Caco-2 (cell line): Measurements from ENCODE around the gene CEP112. TPM values are rescaled to one million over a fixed set of nuclear protein-coding genes. Genes with fewer than 3 reads are reported as not detected.

ENCODE experiments used
- BruUV-seq: library from RNA; stranded (reverse); fragments of 400-500 nt; replicated peaks from 2 replicates; lab custom pipeline; 2021; lab: Mats Ljungman, UMichigan
- CTCF ChIA-PET: fragments of 300-600 bp; sonication (Branson Sonifier 250); formaldehyde crosslinking; loops from one replicate; lab custom pipeline; 2022; ENCODE audit warnings: antibody characterized with exemption; lab: Charles Lee
- POLR2A ChIA-PET: fragments of 300-600 bp; sonication (Branson Sonifier 250); formaldehyde crosslinking; loops from one replicate; lab custom pipeline; 2022; ENCODE audit warnings: antibody characterized with exemption; lab: Charles Lee
- DNase-seq, 2 experiments: peaks; one replicate each; pipeline versions ENCODE4 v3.0.0 to v3.0.0-alpha.2; 2020 to 2022
- H3K27me3 ChIP-seq: replicated peaks from 2 replicates; pipeline ENCODE4 v1.6.0; 2011; ENCODE audit warnings: low read length; ENCODE audit not compliant: control insufficient read depth, insufficient read depth
- H3K36me3 ChIP-seq: 2 replicates; pipeline ENCODE4 v1.5.1; 2011; ENCODE audit warnings: low read length; ENCODE audit not compliant: control insufficient read depth, insufficient read depth
- H3K4me1 ChIP-seq: fragments of 250-450 bp; sonication (Bioruptor Pico); 2 replicates; pipeline ENCODE4 v1.5.1; 2020; ENCODE audit warnings: mild to moderate bottlenecking
- H3K4me3 ChIP-seq: 2 replicates; pipeline ENCODE4 v1.5.1; 2011; ENCODE audit warnings: low read depth, mild to moderate bottlenecking, control low read depth, low read length
- H3K9me3 ChIP-seq: fragments of 250-450 bp; sonication (Bioruptor Pico); 2 replicates; pipeline ENCODE4 v1.5.1; 2020; ENCODE audit warnings: mild to moderate bottlenecking, moderate library complexity
- H3K27ac Mint-ChIP-seq: one replicate; pipeline ENCODE4 v1.8.0; 2022; ENCODE audit warnings: mixed read lengths; ENCODE audit not compliant: unreplicated experiment
- H3K27me3 Mint-ChIP-seq: one replicate; pipeline ENCODE4 v1.8.0; 2022; ENCODE audit warnings: mixed read lengths; ENCODE audit not compliant: insufficient read depth, unreplicated experiment
- H3K36me3 Mint-ChIP-seq: one replicate; pipeline ENCODE4 v1.8.0; 2022; ENCODE audit warnings: mild to moderate bottlenecking, mixed read lengths; ENCODE audit not compliant: insufficient read depth, unreplicated experiment
- H3K4me1 Mint-ChIP-seq: one replicate; pipeline ENCODE4 v1.8.0; 2022; ENCODE audit warnings: low read depth, mixed read lengths; ENCODE audit not compliant: unreplicated experiment
- H3K4me3 Mint-ChIP-seq: one replicate; pipeline ENCODE4 v1.8.0; 2022; ENCODE audit warnings: mild to moderate bottlenecking, moderate library complexity, mixed read lengths; ENCODE audit not compliant: unreplicated experiment
- H3K9me3 Mint-ChIP-seq: one replicate; pipeline ENCODE4 v1.8.0; 2022; ENCODE audit warnings: mixed read lengths; ENCODE audit not compliant: unreplicated experiment
- intact Hi-C: fragments of 100-400 bp; cut with micrococcal nuclease; formaldehyde crosslinking; loops from one replicate; pipeline ENCODE4 v1.10.0; 2022; ENCODE audit not compliant: unreplicated experiment
- total RNA-seq: library from RNA; stranded (reverse); gene quantifications from 2 replicates; pipeline ENCODE4 v1.2.3, GENCODE V29; 2022
- TF ChIP-seq, protein P1 (sequence below), 2 experiments: fragments of 200-600 bp in 1 of 2; IDR thresholded peaks; 1 replicate in 1 of 2; 2 replicates in 1 of 2; pipeline versions ENCODE4 v1.5.1 to v1.8.0; 2011 to 2022; ENCODE audit warnings: antibody characterized with exemption in 1 of 2, control low read depth in 1 of 2, inconsistent platforms in 1 of 2, low read depth in 1 of 2, low read length in 1 of 2, mild to moderate bottlenecking in 1 of 2, moderate library complexity in 1 of 2; ENCODE audit not compliant: insufficient read depth in 1 of 2, severe bottlenecking in 1 of 2, unreplicated experiment in 1 of 2

Gene CEP112
- total RNA-seq, 1 experiment from 2014 or later: 4.7 TPM

DNA sequence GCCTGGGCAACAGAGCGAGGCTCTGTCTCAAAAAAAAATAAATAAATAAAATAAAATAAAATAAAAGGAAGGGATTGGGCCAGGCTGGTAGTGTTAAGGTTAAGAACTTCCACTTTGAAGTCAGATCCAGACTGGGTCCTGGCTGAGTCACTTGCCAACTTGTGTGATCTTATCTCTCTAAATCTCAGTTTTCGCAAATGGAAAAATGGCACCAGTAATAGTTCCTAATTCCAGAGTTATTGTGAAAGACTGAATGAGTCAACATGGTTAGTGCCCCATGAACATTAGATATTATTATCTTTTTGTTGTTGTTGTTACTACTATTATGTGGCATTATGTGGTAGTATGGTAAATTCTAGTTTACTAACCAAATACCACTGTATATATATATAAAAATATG lies 442.5 kb downstream of the CEP112 start:
- intact Hi-C loops: no loop called here
- no peaks in the 10 kb centered on the region for H3K4me1 ChIP-seq

DNA sequence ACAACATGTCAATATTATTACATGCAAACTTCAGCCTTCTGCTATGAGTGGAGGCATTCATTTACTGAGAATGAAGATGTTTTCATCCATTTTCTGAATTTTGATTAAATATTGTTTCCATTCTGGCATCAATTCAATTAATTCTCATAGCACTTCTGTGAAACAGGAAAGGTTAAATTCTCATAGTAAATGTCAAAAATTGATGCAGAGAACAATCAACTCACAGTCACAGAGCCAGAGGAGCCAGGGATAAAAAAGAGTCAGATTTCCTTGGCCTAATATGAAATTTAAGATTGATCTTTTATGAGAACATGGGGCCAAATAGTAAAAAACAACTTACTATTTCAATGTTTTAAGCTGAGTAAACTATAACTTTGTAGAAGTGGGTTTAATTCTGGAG lies 446.7 kb downstream of the CEP112 start:
- ChIA-PET POLR2A (no interaction called here), CTCF (no interaction called here)
- Histone ChIP-seq H3K4me1 (no peaks in the 10 kb centered on the region), H3K9me3 (no peaks in the 10 kb centered on the region), H3K4me3 (no peak overlapping the region), H3K27me3 (no peaks in the 10 kb centered on the region), H3K36me3 (no peaks in the 10 kb centered on the region)
- DNase-seq: no peak
- no peaks in the 10 kb centered on the region for H3K36me3 Mint-ChIP-seq
- TF ChIP-seq, protein P1, sequence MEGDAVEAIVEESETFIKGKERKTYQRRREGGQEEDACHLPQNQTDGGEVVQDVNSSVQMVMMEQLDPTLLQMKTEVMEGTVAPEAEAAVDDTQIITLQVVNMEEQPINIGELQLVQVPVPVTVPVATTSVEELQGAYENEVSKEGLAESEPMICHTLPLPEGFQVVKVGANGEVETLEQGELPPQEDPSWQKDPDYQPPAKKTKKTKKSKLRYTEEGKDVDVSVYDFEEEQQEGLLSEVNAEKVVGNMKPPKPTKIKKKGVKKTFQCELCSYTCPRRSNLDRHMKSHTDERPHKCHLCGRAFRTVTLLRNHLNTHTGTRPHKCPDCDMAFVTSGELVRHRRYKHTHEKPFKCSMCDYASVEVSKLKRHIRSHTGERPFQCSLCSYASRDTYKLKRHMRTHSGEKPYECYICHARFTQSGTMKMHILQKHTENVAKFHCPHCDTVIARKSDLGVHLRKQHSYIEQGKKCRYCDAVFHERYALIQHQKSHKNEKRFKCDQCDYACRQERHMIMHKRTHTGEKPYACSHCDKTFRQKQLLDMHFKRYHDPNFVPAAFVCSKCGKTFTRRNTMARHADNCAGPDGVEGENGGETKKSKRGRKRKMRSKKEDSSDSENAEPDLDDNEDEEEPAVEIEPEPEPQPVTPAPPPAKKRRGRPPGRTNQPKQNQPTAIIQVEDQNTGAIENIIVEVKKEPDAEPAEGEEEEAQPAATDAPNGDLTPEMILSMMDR (IDR thresholded peaks at IDR 0.05; ENCODE audit: insufficient read depth in 1 of 2, low read depth in 1 of 2, low read length in 1 of 2, severe bottlenecking in 1 of 2, unreplicated experiment in 1 of 2): no peak
- no peaks in the 10 kb centered on the region for H3K4me1 Mint-ChIP-seq
- no peaks in the 10 kb centered on the region for H3K9me3 Mint-ChIP-seq
- no peaks in the 10 kb centered on the region for H3K27me3 Mint-ChIP-seq
- no peak overlapping the region for H3K27ac Mint-ChIP-seq
- intact Hi-C loops: no loop called here
- BruUV-seq: no TSS peak
- H3K4me3 Mint-ChIP-seq: no peak overlapping the region

More for the DNA sequence above, 442.5 kb downstream of the CEP112 start:
- no peak overlapping the region for H3K27ac Mint-ChIP-seq
- TF ChIP-seq, protein P1 (IDR thresholded peaks at IDR 0.05; ENCODE audit: insufficient read depth in 1 of 2, low read depth in 1 of 2, low read length in 1 of 2, severe bottlenecking in 1 of 2, unreplicated experiment in 1 of 2): no peak
- Histone ChIP-seq H3K27me3 (no peaks in the 10 kb centered on the region), H3K4me3 (no peak overlapping the region), H3K9me3 (no peaks in the 10 kb centered on the region), H3K36me3 (no peaks in the 10 kb centered on the region)
- BruUV-seq: no TSS peak
- no peaks in the 10 kb centered on the region for H3K36me3 Mint-ChIP-seq
- peaks cover 7% of the 10 kb centered on the region for H3K4me1 Mint-ChIP-seq
- no peaks in the 10 kb centered on the region for H3K9me3 Mint-ChIP-seq
- H3K4me3 Mint-ChIP-seq: no peak overlapping the region
- no peaks in the 10 kb centered on the region for H3K27me3 Mint-ChIP-seq
- ChIA-PET CTCF (no interaction called here), POLR2A (no interaction called here)
- no peak for DNase-seq

DNA sequence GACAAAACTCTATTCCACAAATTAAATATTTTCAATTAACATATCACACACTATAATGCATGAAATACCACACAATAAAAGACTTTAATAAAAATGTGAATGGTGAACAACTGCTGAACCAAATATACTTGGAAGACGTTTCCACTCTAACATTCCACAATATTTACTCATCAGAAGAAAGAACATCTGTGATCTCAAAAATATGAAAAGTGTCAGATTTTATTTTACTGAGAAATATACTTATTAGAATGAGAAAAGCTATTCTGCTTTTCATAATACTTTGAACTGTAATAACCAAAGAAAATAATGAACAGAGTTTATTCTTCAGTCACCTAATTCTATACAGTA lies 448.7 kb downstream of the CEP112 start:
- Mint-ChIP-seq H3K9me3 (no peaks in the 10 kb centered on the region), H3K27me3 (no peaks in the 10 kb centered on the region), H3K4me3 (no peak overlapping the region), H3K4me1 (no peaks in the 10 kb centered on the region), H3K27ac (no peak overlapping the region), H3K36me3 (no peaks in the 10 kb centered on the region)
- TF ChIP-seq, protein P1 (IDR thresholded peaks at IDR 0.05; ENCODE audit: insufficient read depth in 1 of 2, low read depth in 1 of 2, low read length in 1 of 2, severe bottlenecking in 1 of 2, unreplicated experiment in 1 of 2): no peak
- no peak for DNase-seq
- POLR2A ChIA-PET: no interaction called here
- CTCF ChIA-PET: no interaction called here
- Histone ChIP-seq H3K9me3 (0 out of 2 replicates have a peak, but pooled peaks cover 10% of the 10 kb centered on the region), H3K4me3 (no peak overlapping the region), H3K4me1 (no peaks in the 10 kb centered on the region), H3K36me3 (no peaks in the 10 kb centered on the region), H3K27me3 (no peaks in the 10 kb centered on the region)
- intact Hi-C loops: no loop called here
- BruUV-seq: no TSS peak
